HAP-1 (cell line): Measurements from ENCODE around the gene ZNF548.
A peak's percentile ranks its signal among the peaks of the same experiment; 100 is the strongest.
"Not testable (repeated sequence)": the region's sequence is repeated elsewhere in the genome, so short reads cannot be mapped to it uniquely, and the experiment has no call there.

ENCODE experiments used
- DNase-seq, 2 experiments: peaks; one replicate each; pipeline ENCODE4 v3.0.0-alpha.2; 2016 to 2020; ENCODE audit warnings: low spot score in 2 of 2
- H3K27me3 ChIP-seq: fragments of 250-450 bp; sonication (Bioruptor Pico); 2 replicates; pipeline ENCODE4 v1.5.1; 2020; ENCODE audit warnings: low read depth, mild to moderate bottlenecking, moderate library complexity
- H3K36me3 ChIP-seq: fragments of 250-450 bp; sonication (Bioruptor Pico); replicated peaks from 2 replicates; pipeline ENCODE4 v1.5.1; 2020; ENCODE audit warnings: mild to moderate bottlenecking
- H3K4me1 ChIP-seq: fragments of 250-450 bp; sonication (Bioruptor Pico); 2 replicates; pipeline ENCODE4 v1.5.1; 2020; ENCODE audit warnings: mild to moderate bottlenecking
- H3K4me3 ChIP-seq: fragments of 250-450 bp; sonication (Bioruptor Pico); 2 replicates; pipeline ENCODE4 v1.5.1; 2020; ENCODE audit warnings: mild to moderate bottlenecking, moderate library complexity
- H3K9me3 ChIP-seq: fragments of 250-450 bp; sonication (Bioruptor Pico); 2 replicates; pipeline ENCODE4 v1.5.1; 2020; ENCODE audit warnings: mild to moderate bottlenecking, moderate library complexity
- in situ Hi-C: fragments of 300-500 bp; cut with MboI; formaldehyde crosslinking; loops from 3 replicates; pipeline ENCODE4 v1.14.3; 2020; ENCODE audit warnings: low sequenced_read_pairs, inconsistent platforms, mixed read lengths

ZNF548 gene

DNA sequence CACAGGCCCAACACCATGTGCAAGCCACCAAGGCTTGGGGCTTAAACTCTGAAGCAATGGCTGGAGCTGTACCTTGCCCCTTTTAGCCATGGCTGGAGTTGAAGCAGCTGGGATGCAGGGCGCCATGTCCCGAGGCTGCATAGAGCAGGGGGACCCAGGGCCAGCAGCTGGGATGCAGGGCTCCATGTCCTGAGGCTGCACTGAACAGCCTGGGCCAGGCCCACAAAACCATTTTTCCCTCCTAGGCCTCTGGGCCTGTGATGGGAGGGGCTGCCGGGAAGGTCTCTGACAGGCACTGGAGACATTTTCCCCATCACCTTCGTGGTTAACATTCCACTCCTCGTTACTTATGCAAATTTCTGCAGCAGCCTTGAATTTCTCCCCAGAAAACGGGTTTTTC is 15.5 kb upstream of the ZNF548 start:
- in situ Hi-C loops, result no loop called here
- peaks cover 9% of the 10 kb centered on the region for H3K36me3 ChIP-seq
- no peak for DNase-seq

DNA sequence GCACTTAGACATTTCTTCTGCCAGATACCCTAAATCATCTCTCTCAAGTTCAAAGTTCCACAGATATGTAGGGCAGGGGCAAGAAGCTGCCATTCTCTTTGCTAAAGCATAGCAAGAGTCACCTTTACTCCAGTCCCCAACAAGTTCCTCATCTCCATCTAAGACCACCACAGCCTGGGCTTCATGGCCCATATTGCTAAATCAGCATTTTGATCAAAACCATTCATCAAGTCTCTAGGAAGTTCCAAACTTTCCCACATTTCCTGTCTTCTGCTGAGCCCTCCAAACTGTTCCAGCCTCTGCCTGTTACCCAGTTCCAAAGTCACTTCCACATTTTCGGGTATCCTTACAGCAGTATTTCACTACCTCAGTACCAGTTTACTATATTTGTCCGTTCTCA is 15.0 kb upstream of the ZNF548 start:
- H3K27me3 ChIP-seq, H3K36me3 ChIP-seq, H3K4me3 ChIP-seq, in situ Hi-C loops, DNase-seq, H3K4me1 ChIP-seq: not testable (repeated sequence)
- peaks cover 10% of the 10 kb centered on the region; the same call in 1 of the 2 replicates for H3K9me3 ChIP-seq

More for the DNA sequence above, 15.5 kb upstream of the ZNF548 start:
- Histone ChIP-seq H3K4me3 (no peak overlapping the region), H3K27me3 (no peaks in the 10 kb centered on the region), H3K4me1 (no peaks in the 10 kb centered on the region), H3K9me3 (peaks cover 10% of the 10 kb centered on the region; the same call in 1 of the 2 replicates)

DNA sequence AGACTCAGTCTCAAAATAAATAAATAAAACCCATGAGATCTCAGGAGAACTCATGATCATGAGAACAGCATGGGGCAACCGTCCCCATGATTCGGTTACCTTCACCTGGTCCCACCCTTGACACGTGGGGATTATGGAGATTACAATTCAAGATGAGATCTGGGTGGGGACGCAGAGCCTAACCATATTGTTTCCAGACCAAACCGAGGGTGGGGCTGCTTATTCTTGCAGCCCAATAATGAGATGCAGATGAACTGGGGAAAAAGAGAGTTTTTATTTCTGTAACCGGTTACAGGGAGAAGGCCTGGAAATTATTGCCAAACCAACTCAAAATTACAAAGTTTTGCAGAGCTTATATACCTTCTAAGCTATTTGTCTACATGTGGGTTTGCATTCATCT is 13.5 kb upstream of the ZNF548 start:
- no peak for DNase-seq
- H3K36me3 ChIP-seq, result peaks cover 9% of the 10 kb centered on the region
- H3K4me3 ChIP-seq, result no peak overlapping the region
- H3K4me1 ChIP-seq, result no peaks in the 10 kb centered on the region
- peaks cover 10% of the 10 kb centered on the region; the same call in 1 of the 2 replicates for H3K9me3 ChIP-seq
- no peaks in the 10 kb centered on the region for H3K27me3 ChIP-seq
- in situ Hi-C loops, result no loop called here

DNA sequence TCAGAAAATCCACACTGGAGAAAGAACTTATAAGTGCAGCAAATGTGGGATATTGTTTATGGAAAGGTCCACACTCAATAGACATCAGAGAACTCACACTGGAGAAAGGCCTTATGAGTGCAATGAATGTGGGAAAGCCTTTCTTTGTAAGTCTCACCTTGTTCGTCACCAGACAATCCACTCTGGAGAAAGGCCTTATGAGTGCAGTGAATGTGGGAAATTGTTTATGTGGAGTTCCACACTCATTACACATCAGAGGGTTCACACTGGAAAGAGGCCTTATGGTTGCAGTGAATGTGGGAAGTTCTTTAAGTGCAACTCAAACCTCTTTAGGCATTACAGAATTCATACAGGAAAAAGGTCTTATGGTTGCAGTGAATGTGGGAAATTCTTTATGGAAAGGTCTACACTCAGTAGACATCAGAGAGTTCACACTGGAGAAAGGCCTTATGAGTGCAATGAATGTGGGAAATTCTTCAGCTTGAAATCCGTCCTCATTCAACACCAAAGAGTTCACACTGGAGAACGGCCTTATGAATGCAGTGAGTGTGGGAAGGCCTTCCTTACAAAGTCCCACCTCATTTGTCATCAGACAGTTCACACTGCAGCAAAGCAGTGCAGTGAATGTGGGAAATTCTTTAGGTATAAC is 12.0 kb upstream of the ZNF548 start:
- H3K9me3 ChIP-seq, result peaks cover 10% of the 10 kb centered on the region; the same call in 1 of the 2 replicates
- no peak for DNase-seq
- in situ Hi-C loops, result no loop called here
- no peaks in the 10 kb centered on the region for H3K4me1 ChIP-seq
- no peaks in the 10 kb centered on the region for H3K27me3 ChIP-seq
- no peak overlapping the region for H3K4me3 ChIP-seq
- H3K36me3 ChIP-seq, result peaks cover 9% of the 10 kb centered on the region

DNA sequence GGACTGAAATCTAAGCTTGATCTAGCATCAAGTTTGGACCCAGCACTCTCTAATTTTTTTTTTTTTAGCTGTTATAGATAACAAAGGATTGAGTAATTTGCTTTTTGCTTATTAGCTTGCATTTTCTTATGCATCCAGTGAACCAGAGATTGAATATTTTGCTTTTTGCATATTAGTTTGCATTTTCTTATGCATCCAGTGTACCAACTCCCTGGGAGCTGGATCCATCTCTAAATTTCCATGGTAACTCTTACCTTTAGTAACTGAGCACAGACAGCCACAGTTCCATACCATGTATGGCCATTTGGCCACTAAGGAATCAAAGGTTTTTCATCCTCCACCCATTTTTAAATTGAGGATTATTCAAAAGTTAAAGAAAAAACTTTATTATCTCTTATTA is 8.7 kb upstream of the ZNF548 start:
- in situ Hi-C loops, result no loop called here
- H3K4me3 ChIP-seq, result no peak overlapping the region
- DNase-seq, result no peak
- H3K36me3 ChIP-seq, result peaks cover 6% of the 10 kb centered on the region
- H3K4me1 ChIP-seq, result no peaks in the 10 kb centered on the region
- peaks cover 10% of the 10 kb centered on the region; the same call in 1 of the 2 replicates for H3K9me3 ChIP-seq
- no peaks in the 10 kb centered on the region for H3K27me3 ChIP-seq

DNA sequence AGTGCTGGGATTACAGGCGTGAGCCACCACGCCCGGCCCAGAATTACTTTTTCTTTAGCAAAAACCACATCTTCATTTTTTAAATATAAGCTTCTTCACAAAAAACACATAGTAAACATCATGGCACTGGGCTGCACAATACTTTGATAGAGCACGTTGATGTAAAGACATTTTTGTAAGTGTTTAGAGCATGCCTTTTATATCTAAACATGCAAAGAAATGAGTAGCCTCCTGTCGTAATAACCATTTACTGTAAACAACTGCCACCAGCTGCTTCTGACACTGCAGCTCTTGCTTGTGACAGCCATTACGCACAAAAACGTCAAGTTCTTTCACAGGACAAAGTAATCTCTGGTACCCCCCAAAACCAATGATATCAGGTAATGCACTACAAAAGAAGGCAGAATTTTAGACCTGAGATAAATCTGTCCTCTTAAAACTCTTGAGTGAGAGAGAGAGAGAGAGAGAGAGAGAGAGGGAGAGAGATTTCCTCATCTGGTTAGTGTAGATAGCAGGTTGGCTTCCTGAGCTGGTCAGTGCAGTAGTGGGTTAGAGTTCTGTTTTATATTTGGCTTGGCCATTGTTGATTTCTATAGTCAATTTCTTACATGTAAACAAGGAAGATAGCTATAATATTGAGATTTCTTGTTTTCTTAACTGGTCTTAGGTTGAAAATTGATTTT is 6.7 kb upstream of the ZNF548 start:
- Histone ChIP-seq H3K4me3 (no peak overlapping the region), H3K36me3 (no peaks in the 10 kb centered on the region; the same call in 1 of the 2 replicates), H3K4me1 (no peaks in the 10 kb centered on the region), H3K27me3 (no peaks in the 10 kb centered on the region), H3K9me3 (peaks cover 4% of the 10 kb centered on the region; the same call in 1 of the 2 replicates)
- in situ Hi-C loops, result no loop called here
- no peak for DNase-seq

DNA sequence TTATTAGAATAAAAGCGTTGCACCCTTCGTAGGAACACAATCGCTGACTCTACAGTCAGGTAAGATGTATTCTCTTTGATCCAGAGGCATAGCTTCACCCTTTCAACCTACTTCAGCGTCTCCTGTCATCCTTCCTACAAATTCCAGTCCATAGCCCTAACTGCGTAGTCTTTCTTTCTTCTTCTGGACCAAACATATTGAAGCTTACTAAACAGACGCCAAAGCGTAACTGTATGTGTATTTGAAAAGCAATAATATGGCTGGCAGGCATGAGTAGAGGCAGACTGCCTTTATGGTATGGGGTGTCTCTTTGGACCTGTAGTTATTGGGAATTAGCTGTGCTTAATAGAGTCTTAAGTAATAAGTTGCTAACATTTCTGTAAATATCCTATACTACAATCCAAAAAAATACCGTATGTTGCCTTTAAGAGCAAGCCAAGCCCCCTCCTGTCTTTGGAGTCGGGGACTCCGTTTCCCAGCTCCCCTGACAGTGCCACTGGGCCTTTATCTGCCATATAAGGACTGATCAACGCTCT is 392 bp upstream of the ZNF548 start:
- Histone ChIP-seq H3K27me3 (no peaks in the 10 kb centered on the region), H3K4me1 (peaks cover 2% of the 10 kb centered on the region; the same call in 1 of the 2 replicates), H3K36me3 (no peaks in the 10 kb centered on the region), H3K4me3 (peak overlapping the region; percentile 84), H3K9me3 (no peaks in the 10 kb centered on the region)
- no peak for DNase-seq
- in situ Hi-C loops, result no loop called here

DNA sequence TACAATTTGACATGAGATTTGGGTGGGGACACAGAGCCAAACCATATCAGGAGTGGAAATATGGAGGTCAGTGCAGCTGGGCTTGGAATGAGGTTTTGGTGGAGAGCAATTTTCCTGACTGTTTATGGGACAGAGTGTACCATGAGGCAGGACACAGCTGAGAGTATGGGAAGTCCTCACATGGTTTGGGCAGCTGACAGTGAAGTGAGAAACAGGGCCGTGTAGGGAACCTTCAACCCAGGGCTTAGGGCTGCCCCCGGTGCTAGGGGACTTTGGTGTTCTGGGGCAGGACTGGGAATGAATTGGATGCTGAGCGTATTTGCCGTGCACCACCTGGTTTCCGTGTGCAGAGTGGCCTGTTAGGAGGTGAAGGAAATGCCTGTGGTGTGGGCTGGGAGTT is 6.1 kb downstream of the ZNF548 start:
- no peaks in the 10 kb centered on the region; the same call in 1 of the 2 replicates for H3K4me1 ChIP-seq
- H3K27me3 ChIP-seq, result no peaks in the 10 kb centered on the region
- in situ Hi-C loops, result no loop called here
- H3K9me3 ChIP-seq, result 0 out of 2 replicates have a peak, but pooled peaks cover 2% of the 10 kb centered on the region
- DNase-seq, result no peak
- peaks cover 26% of the 10 kb centered on the region for H3K36me3 ChIP-seq
- H3K4me3 ChIP-seq, result no peak overlapping the region

DNA sequence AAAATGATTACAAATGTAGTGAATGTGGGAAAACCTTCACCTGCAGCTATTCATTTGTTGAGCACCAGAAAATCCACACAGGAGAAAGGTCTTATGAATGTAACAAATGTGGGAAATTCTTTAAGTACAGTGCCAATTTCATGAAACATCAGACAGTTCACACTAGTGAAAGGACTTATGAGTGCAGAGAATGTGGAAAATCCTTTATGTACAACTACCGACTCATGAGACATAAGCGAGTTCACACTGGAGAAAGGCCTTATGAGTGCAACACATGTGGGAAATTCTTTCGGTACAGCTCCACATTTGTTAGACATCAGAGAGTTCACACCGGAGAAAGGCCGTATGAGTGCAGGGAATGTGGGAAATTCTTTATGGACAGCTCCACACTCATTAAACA is 9.2 kb downstream of the ZNF548 start:
- Histone ChIP-seq H3K36me3 (peaks cover 26% of the 10 kb centered on the region), H3K27me3 (no peaks in the 10 kb centered on the region), H3K4me1 (no peaks in the 10 kb centered on the region), H3K9me3 (0 out of 2 replicates have a peak, but pooled peaks cover 2% of the 10 kb centered on the region), H3K4me3 (no peak overlapping the region)
- in situ Hi-C loops, result no loop called here
- DNase-seq, result no peak

DNA sequence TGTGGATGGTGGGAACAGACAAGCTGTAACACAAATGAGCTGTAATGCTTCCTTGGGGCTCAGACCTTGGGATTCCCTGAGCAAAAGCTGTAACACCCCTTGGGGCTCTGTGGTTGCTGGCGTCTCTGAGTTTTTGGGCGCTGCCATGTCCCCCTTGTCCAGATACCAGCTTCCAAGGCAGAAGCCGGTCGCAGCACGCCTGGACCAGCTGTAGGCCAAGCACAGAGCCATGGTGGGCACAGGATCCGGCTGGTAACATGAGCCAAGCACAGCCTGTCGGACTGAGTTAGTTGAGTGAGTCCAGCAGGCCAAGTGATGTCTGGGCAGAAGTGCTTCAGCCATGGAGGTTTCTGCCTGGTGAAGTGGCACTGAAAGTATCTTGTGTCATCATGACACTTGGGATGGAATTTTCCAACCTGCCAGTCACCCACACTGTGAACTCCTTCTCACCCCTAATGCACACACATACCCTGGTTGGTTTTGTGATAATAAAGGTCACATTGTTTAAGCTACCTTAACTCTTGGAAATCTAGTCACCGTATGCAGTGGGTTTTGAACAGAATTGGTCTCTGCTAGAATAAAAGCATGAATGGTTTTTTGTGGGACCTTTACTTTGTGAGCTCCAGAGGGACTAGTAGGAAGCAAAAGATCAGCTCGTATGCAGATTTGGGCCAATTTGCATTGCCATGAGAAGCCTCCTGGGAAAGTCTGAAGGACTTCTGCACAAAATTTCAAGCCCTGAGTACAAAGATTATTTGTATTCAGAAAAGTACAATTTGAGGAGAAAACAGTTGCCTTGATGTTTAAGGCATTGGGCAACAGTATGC is 14.3 kb downstream of the ZNF548 start:
- no peaks in the 10 kb centered on the region for H3K27me3 ChIP-seq
- H3K9me3 ChIP-seq, result 0 out of 2 replicates have a peak, but pooled peaks cover 1% of the 10 kb centered on the region
- no peak for DNase-seq
- no peak overlapping the region for H3K4me3 ChIP-seq
- H3K36me3 ChIP-seq, result peaks cover 10% of the 10 kb centered on the region
- H3K4me1 ChIP-seq, result no peaks in the 10 kb centered on the region
- in situ Hi-C loops, result no loop called here

DNA sequence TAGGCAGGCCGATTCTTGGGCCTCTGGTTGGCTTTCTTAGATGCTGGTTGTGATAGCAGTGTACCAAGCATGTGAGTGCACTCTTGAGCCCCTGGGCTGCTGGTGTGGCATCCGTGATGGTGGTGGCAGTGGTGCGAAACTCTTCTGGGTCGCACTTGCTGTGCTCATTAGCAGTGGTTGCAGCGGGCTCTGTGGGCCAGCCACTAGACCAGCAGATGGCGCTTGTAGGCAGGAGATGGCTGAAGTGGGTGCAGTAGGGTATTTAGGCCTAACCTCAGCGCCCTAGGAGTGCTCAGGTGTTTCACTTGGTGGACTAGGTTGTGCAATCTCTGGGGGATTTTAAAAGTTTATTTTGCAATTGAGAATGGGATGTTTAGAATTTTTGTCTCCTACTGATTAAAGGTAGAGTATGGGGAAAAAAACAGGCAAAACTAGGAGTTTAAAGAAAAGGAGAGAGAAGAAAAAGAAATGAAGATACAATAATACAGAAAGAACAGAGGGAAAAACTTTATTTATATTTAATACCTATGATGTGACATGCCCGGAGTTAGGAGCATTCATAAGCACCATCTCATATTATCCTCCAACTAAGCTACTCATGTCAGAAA is 17.0 kb downstream of the ZNF548 start:
- Histone ChIP-seq H3K4me1 (no peaks in the 10 kb centered on the region), H3K36me3 (0 out of 2 replicates have a peak, but pooled peaks cover 3% of the 10 kb centered on the region), H3K4me3 (no peak overlapping the region), H3K9me3 (no peaks in the 10 kb centered on the region), H3K27me3 (no peaks in the 10 kb centered on the region)
- DNase-seq, result peak; percentile 42 to 76
- in situ Hi-C loops, result no loop called here

DNA sequence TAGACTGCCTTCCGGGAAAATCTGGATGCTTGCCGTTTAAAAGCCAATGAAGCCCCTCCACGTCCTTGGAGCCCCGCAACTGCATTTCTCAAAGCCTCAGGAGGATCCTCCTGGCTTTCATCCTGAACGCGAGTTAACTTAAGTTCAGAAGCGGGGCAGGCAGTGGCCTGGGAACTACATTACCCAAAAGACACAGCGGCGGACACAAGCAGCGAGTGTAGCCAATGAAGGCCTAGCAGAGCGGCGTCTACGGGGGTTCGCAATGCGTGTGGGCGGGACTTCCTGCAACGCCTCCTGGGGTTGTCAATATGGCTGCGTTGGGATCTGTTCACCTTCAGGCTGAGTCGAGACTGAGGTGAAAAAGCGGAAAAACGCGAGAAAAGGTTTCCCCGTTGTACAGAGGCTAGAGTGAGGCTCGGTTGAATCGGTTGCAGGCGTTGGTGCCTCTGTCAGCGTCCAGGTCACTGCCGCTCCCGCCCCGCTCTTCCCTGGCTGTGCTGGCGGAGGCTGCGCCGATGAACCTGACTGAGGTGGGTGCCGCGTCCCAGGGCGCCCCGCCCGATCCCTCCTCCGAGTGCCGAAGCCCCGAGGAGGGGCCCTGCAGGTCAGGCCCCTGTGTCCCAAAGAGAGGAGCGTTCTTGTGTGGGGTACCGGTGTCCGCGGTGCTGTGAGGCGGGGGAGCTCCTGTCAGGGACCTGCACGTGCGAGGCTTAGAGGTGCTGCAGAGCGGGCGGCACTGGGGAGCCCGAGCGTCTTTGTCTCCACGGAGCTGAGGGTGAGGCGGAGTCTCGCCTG is 21.4 kb downstream of the ZNF548 start, which contains the start of gene ZNF17:
Gene ZNF17 (plus strand): TSS at position 285 of the 795 bp plus-strand sequence. CDS start 2,455 bp downstream, outside the sequence.
- Histone ChIP-seq H3K36me3 (peaks cover 5% of the 10 kb centered on the region; the same call in 1 of the 2 replicates), H3K27me3 (no peaks in the 10 kb centered on the region), H3K4me3 (peak within 1 kb of the TSS; percentile 90), H3K4me1 (no peaks in the 10 kb centered on the region; the same call in 1 of the 2 replicates), H3K9me3 (no peaks in the 10 kb centered on the region)
- DNase-seq, result peak; percentile 92 to 94
- in situ Hi-C loops, result no loop called here
